HCT116 (cell line): ENCODE data around the gene RNF212. TPM values are rescaled to one million over a fixed set of nuclear protein-coding genes. Genes with fewer than 3 reads are reported as not detected.

Experiments used
- ATAC-seq: fragments of 200-7000 bp; cut with Tn5 transposase; 2 replicates; pipeline ENCODE4 v1.9.1; 2020; ENCODE audit warnings: mild to moderate bottlenecking, moderate library complexity
- BruUV-seq: library from RNA; stranded (reverse); fragments of 400-500 nt; replicated peaks from 2 replicates; lab custom pipeline; 2021; lab: Mats Ljungman, UMichigan
- CTCF ChIA-PET: fragments of 300-600 bp; sonication (Branson Sonifier 250); formaldehyde crosslinking; loops from one replicate; lab custom pipeline; 2021; ENCODE audit warnings: antibody characterized with exemption; lab: Charles Lee
- POLR2A ChIA-PET: fragments of 300-600, 350-600 bp; sonication (Branson Sonifier 250); formaldehyde crosslinking; loops from one replicate; lab custom pipeline; 2021; ENCODE audit warnings: antibody characterized with exemption; lab: Charles Lee
- RAD21 ChIA-PET, 2 experiments: fragments of 300-600 bp; sonication (Branson Sonifier 250); formaldehyde crosslinking; loops; one replicate each; lab custom pipeline; 2023; ENCODE audit warnings: low total read pairs in 2 of 2; ENCODE audit not compliant: uncharacterized antibody in 2 of 2, unreplicated experiment in 2 of 2, low non-redundant PET in 1 of 2; lab: Charles Lee
- DNase-seq: peaks from one replicate; pipeline ENCODE4 v3.0.0-alpha.2; 2010; ENCODE audit warnings: low read depth, low spot score
- H2AFZ ChIP-seq: fragments of 200-600 bp; shearing (Covaris generic), sonication (generic); 2 replicates; pipeline ENCODE4 v1.6.1; 2017; ENCODE audit warnings: low read depth, mixed run types, mixed read lengths, antibody characterized with exemption, low read length; ENCODE audit not compliant: poor library complexity, severe bottlenecking
- H3K27ac ChIP-seq: 2 replicates; pipeline ENCODE4 v1.5.1; 2012; ENCODE audit warnings: low read depth, low read length
- H3K27me3 ChIP-seq: fragments of 200-600 bp; sonication (generic); 2 replicates; pipeline ENCODE4 v1.6.1; 2016; ENCODE audit warnings: mixed run types, low read length, mixed read lengths; ENCODE audit not compliant: insufficient read depth
- H3K36me3 ChIP-seq, 2 experiments: fragments of 200-500 bp in 1 of 2; fragments of 200-600 bp in 1 of 2; sonication (Bioruptor generic) in 1 of 2; sonication (generic) in 1 of 2; 2 replicates each; pipeline versions ENCODE4 v1.5.1 to v1.6.1; 2014 to 2016; ENCODE audit warnings: low read length in 2 of 2, inconsistent platforms in 1 of 2, mixed read lengths in 1 of 2, mixed run types in 1 of 2; ENCODE audit not compliant: insufficient read depth in 2 of 2, control insufficient read depth in 1 of 2
- H3K4me1 ChIP-seq, 2 experiments: fragments of 200-600 bp in 1 of 2; sonication (generic) in 1 of 2; 2 replicates each; pipeline versions ENCODE4 v1.5.1 to v1.6.1; 2012 to 2017; ENCODE audit warnings: low read length in 2 of 2, inconsistent platforms in 1 of 2, mild to moderate bottlenecking in 1 of 2, mixed read lengths in 1 of 2, mixed run types in 1 of 2, moderate library complexity in 1 of 2; ENCODE audit not compliant: insufficient read depth in 2 of 2, control insufficient read depth in 1 of 2
- H3K4me2 ChIP-seq: fragments of 200-600 bp; sonication (generic); 2 replicates; pipeline ENCODE4 v1.6.1; 2017; ENCODE audit warnings: mixed run types, low read length, mixed read lengths
- H3K4me3 ChIP-seq, 2 experiments: fragments of 200-600 bp in 1 of 2; sonication (generic) in 1 of 2; replicated peaks in 1 of 2; 2 replicates each; pipeline ENCODE4 v1.5.1; 2011 to 2016; ENCODE audit warnings: low read length in 2 of 2, control low read depth in 1 of 2, low read depth in 1 of 2, mild to moderate bottlenecking in 1 of 2, mixed read lengths in 1 of 2, mixed run types in 1 of 2
- H3K79me2 ChIP-seq: fragments of 200-600 bp; sonication (generic); 2 replicates; pipeline ENCODE4 v1.6.1; 2017; ENCODE audit warnings: mild to moderate bottlenecking, mixed run types, low read length, moderate library complexity, mixed read lengths; ENCODE audit not compliant: insufficient read depth
- H3K9ac ChIP-seq: fragments of 200-600 bp; sonication (generic); 2 replicates; pipeline ENCODE4 v1.6.1; 2016; ENCODE audit warnings: low read length, mixed read lengths
- H3K9me2 ChIP-seq: fragments of 200-600 bp; sonication (generic), shearing (Covaris generic); 2 replicates; pipeline ENCODE4 v1.6.1; 2017; ENCODE audit warnings: mixed run types, mild to moderate bottlenecking, moderate library complexity; ENCODE audit not compliant: insufficient read depth
- H3K9me3 ChIP-seq, 2 experiments: fragments of 200-500 bp in 1 of 2; fragments of 200-600 bp in 1 of 2; sonication (Bioruptor generic) in 1 of 2; sonication (generic) in 1 of 2; 2 replicates each; pipeline ENCODE4 v1.6.1; 2014 to 2017; ENCODE audit warnings: low read length in 2 of 2, mixed read lengths in 2 of 2, inconsistent platforms in 1 of 2, low read depth in 1 of 2, mild to moderate bottlenecking in 1 of 2, mixed run types in 1 of 2, moderate library complexity in 1 of 2; ENCODE audit not compliant: control insufficient read depth in 1 of 2, insufficient read depth in 1 of 2
- H4K20me1 ChIP-seq: fragments of 200-600 bp; sonication (generic), shearing (Covaris generic); 2 replicates; pipeline ENCODE4 v1.6.1; 2017; ENCODE audit warnings: mixed run types, mild to moderate bottlenecking, moderate library complexity; ENCODE audit not compliant: insufficient read depth
- ATF3 ChIP-seq: IDR thresholded peaks from 2 replicates; pipeline ENCODE4 v1.6.1; 2012
- CBX3 ChIP-seq: IDR thresholded peaks from 2 replicates; pipeline ENCODE4 v1.6.1; 2012; ENCODE audit warnings: low read depth
- CEBPB ChIP-seq: IDR thresholded peaks from 2 replicates; pipeline ENCODE4 v1.6.1; 2012; ENCODE audit warnings: low read depth
- CTCF ChIP-seq, 3 experiments: fragments of 200-600 bp in 1 of 3; sonication (generic) in 1 of 3; IDR thresholded peaks in 2 of 3; conservative IDR thresholded peaks in 1 of 3; 2 replicates each; pipeline ENCODE4 v1.5.1; 2012 to 2017; ENCODE audit warnings: low read depth in 2 of 3, low read length in 2 of 3, antibody characterized with exemption in 1 of 3, borderline replicate concordance in 1 of 3, control low read depth in 1 of 3, mild to moderate bottlenecking in 1 of 3, mixed read lengths in 1 of 3, mixed run types in 1 of 3, moderate library complexity in 1 of 3; ENCODE audit not compliant: insufficient read depth in 1 of 3
- EGR1 ChIP-seq: IDR thresholded peaks from 2 replicates; pipeline ENCODE4 v1.6.1; 2012; ENCODE audit warnings: low read depth
- ELF1 ChIP-seq: IDR thresholded peaks from 2 replicates; pipeline ENCODE4 v1.6.1; 2012; ENCODE audit warnings: low read depth, borderline replicate concordance
- EZH2phosphoT487 ChIP-seq: fragments of 200-600 bp; IDR thresholded peaks from 2 replicates; pipeline ENCODE4 v1.6.1; 2018; ENCODE audit warnings: antibody characterized with exemption, borderline replicate concordance
- FOSL1 ChIP-seq: IDR thresholded peaks from 2 replicates; pipeline ENCODE4 v1.6.1; 2012; ENCODE audit warnings: low read depth
- JUND ChIP-seq: IDR thresholded peaks from 2 replicates; pipeline ENCODE4 v1.6.1; 2012
- MAX ChIP-seq: IDR thresholded peaks from 2 replicates; pipeline ENCODE4 v1.6.1; 2012
- POLR2A ChIP-seq: IDR thresholded peaks from 2 replicates; pipeline ENCODE4 v1.7.0; 2011; ENCODE audit warnings: borderline replicate concordance; ENCODE audit not compliant: insufficient read depth, insufficient read length; ENCODE audit errors: extremely low read depth
- POLR2AphosphoS5 ChIP-seq: IDR thresholded peaks from 2 replicates; pipeline ENCODE4 v1.6.1; 2011; ENCODE audit warnings: mild to moderate bottlenecking, low read depth, low read length, moderate library complexity
- RAD21 ChIP-seq: IDR thresholded peaks from 2 replicates; pipeline ENCODE4 v1.6.1; 2012; ENCODE audit warnings: low read depth, mild to moderate bottlenecking
- SP1 ChIP-seq: IDR thresholded peaks from 2 replicates; pipeline ENCODE4 v1.6.1; 2012; ENCODE audit warnings: low read depth
- SRF ChIP-seq: IDR thresholded peaks from 2 replicates; pipeline ENCODE4 v1.6.1; 2012; ENCODE audit warnings: low read depth
- YY1 ChIP-seq: IDR thresholded peaks from 2 replicates; pipeline ENCODE4 v1.6.1; 2011; ENCODE audit warnings: low read length, low read depth, moderate library complexity, mild to moderate bottlenecking; ENCODE audit not compliant: insufficient replicate concordance; ENCODE audit errors: extremely low read depth
- ZBTB33 ChIP-seq: IDR thresholded peaks from 2 replicates; pipeline ENCODE4 v1.6.1; 2011; ENCODE audit warnings: mild to moderate bottlenecking, low read length, moderate library complexity; ENCODE audit not compliant: insufficient replicate concordance; ENCODE audit errors: extremely low read depth
- ZFX ChIP-seq: fragments of 450-650 bp; IDR thresholded peaks from 2 replicates; pipeline ENCODE4 v1.6.1; 2017
- intact Hi-C: fragments of 100-400 bp; cut with micrococcal nuclease; formaldehyde crosslinking; loops from 2 replicates; pipeline ENCODE4 v1.10.0; 2022
- total RNA-seq: library from RNA; stranded (reverse); gene quantifications from one replicate; pipeline ENCODE4 v1.2.1, GENCODE V29; 2021; ENCODE audit not compliant: unreplicated experiment

The RNF212 gene
- total RNA-seq, 1 experiment from 2014 or later = not detected

GRCh38 chr4:1061760-1062159, 51.6 kb downstream of the RNF212 start:
- Histone ChIP-seq H3K27me3 (peaks cover 11% of the 10 kb centered on the region; the same call in 1 of the 2 replicates), H3K4me3 (no peak overlapping the region), H3K79me2 (no peaks in the 10 kb centered on the region), H4K20me1 (no peaks in the 10 kb centered on the region), H3K9me3 (no peaks in the 10 kb centered on the region), H3K4me2 (no peak overlapping the region), H3K27ac (no peak overlapping the region), H3K4me1 (no peaks in the 10 kb centered on the region), H3K36me3 (no peaks in the 10 kb centered on the region), H2AFZ (no peak overlapping the region), H3K9me2 (no peaks in the 10 kb centered on the region), H3K9ac (no peak overlapping the region)
- DNase-seq (no peak), ATAC-seq (no peak)
- POLR2A ChIA-PET = no interaction called here
- TF ChIP-seq POLR2A = no peak
- no peak for TF ChIP-seq ATF3
- TF ChIP-seq EZH2phosphoT487 = no peak
- TF ChIP-seq EGR1 = no peak
- TF ChIP-seq RAD21 = no peak
- TF ChIP-seq YY1 = no peak
- no peak for TF ChIP-seq CEBPB
- TF ChIP-seq MAX = no peak
- TF ChIP-seq SRF = no peak
- TF ChIP-seq CTCF (IDR thresholded peaks at IDR 0.05 in 2 of 3, conservative IDR thresholded peaks at IDR 0.05 in 1 of 3; ENCODE audit: borderline replicate concordance in 1 of 3, insufficient read depth in 1 of 3, low read depth in 2 of 3, low read length in 2 of 3) = no peak
- TF ChIP-seq POLR2AphosphoS5 = no peak
- TF ChIP-seq FOSL1 = no peak
- TF ChIP-seq CBX3 = no peak
- TF ChIP-seq ZFX = no peak
- no peak for TF ChIP-seq SP1
- no peak for TF ChIP-seq ELF1
- no peak for TF ChIP-seq ZBTB33
- TF ChIP-seq JUND = no peak
- no TSS peak for BruUV-seq
- RAD21 ChIA-PET = no interaction called here
- CTCF ChIA-PET = no interaction called here
- intact Hi-C loops = no loop called here
